ENCODE results near the gene DCUN1D2.

GRCh38 chr13:113452466-113452865 lies 38.0 kb downstream of the DCUN1D2 start:
- no peak for TF ChIP-seq POLR2A (IDR thresholded peaks at IDR 0.05)
- no peak for TF ChIP-seq CTCF (IDR thresholded peaks at IDR 0.05)
- no peak for TF ChIP-seq EP300 (IDR thresholded peaks at IDR 0.05)

Data from ovary (tissue), 3 donors.